Embryonic facial prominence (tissue), 1 donor: ENCODE results near the gene ZCCHC3.
"Not testable (repeated sequence)": the region's sequence is repeated elsewhere in the genome, so short reads cannot be mapped to it uniquely, and the experiment has no call there.

Source experiments
- DNase-seq: peaks from one replicate; pipeline ENCODE4 v3.0.0-alpha.2; 2016; ENCODE audit errors: extremely low spot score

Gene ZCCHC3

DNA sequence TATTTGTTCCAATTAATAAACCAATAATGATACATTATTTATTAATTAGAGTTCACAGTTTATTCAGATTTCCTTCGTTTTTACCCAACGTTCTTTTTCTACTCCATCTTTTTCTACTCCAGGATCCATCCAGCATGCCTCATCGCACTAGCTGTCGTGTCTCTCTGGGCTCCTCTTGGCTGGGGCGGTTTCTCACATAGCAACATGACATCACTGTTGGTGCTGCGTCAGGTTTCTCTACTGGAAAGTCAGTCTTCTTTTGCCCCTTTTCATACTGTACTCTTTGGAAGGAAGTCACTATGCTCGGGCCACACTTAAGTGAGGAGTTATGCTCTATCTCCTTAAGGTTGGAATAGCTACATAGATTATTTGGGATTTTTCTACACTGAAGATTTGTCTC is 14.2 kb downstream of the ZCCHC3 start:
- no peak for DNase-seq

DNA sequence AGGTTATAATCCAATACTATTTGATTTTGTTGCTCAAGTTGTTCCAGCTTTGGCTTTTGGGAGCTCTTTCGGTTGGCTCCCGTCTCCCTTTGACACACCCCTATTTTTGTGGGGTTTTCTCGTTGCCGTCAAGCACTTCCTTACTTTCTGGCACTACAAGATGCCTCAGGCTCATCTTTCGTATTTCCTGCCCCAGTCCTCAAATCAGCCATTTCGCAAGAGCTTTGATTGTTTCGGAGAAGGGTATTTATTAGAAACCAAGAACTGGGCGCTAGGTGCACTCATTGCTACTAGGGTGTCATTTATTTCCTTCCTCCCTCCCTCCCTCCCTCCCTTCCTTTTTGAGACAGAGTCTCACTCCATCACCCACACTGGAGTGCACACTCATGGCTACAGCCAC is 14.7 kb downstream of the ZCCHC3 start:
- no peak for DNase-seq

DNA sequence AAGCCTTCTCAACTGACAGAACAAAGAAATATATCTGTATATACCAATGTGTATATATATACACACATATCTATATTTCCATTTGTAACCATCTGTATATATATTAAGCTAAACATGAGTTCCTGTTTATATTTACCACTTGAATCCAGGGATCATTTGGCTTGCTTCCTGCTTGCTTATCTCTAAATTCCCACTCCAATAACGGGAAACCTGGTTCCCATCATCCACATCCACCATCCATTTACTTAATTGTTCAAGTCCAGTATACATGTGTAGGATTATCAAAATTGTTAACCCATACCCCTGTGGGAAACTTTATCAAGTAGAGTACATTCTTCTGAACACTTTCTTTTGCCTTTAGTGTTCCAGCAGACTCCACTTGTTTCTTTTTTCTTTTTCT is 15.5 kb downstream of the ZCCHC3 start:
- no peak for DNase-seq

DNA sequence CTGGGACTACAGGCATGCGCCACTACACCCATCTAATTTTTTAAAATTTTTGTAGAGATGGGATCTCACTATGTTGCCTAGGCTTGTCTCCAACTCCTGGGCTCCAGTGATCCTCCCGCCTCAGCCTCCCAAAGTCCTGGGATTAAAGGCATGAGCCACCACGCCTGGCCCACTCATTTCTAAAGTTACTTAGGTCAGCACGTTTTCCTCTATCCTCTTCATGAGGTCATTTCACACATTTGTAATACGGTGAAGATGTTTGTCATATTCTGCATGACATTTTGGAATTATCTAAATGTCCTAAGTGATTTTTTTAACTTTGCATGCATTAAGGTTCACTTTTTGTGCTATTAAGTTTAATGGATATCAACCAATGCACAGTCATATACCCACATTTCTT is 16.0 kb downstream of the ZCCHC3 start:
- DNase-seq: no peak

DNA sequence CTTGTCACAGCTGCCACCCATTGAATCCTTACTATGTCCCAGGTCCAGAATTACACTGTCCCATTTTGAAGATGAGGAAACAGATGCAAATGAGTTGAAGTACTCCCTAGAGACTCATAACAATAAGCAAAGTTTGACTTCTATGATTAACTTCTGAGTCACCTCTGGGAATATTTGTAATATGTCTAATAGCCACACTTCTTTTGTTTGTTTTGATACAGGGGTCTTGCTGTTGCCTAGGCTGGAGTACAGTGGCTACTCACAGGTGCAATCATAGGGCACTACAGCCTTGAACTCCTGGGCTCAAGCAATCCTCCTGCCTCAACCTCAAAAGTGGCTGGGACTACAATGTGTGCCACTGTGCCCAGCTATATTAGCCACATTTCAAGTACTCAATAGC is 16.6 kb downstream of the ZCCHC3 start:
- DNase-seq: no peak

DNA sequence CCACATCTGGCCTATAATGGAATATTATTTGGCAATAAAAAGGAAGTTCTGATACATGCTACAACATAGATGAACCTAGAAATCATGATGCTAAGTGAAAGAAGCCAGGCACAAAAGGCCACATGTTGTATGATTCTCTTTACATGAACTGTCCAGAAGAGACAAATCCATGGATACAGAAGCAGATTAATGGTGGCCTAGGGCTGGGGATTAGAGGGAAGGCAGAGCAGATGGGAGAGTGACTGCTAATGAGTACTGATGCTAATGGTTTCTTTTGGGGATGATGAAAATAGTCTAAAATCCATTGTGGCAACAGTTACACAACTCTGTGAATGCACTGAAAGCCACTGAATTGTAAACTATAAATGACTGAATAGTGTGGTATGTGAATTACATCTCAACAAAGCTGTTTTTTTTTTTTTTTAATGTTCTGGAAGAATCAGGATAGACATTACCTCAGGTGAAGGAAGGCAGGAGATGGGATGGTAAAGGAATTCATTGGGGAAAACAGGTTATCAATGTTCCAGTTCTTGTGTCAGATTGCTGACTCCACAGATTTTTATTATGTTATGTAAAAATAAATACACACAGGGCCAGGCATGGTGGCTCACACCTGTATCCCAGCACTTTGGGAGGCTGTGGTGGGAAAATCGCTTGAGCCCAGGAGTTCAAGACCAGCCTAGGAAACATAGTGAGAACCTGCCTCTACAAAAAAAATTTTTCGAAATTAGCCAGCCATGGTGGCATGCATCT is 19.1 kb downstream of the ZCCHC3 start:
- DNase-seq: no peak

DNA sequence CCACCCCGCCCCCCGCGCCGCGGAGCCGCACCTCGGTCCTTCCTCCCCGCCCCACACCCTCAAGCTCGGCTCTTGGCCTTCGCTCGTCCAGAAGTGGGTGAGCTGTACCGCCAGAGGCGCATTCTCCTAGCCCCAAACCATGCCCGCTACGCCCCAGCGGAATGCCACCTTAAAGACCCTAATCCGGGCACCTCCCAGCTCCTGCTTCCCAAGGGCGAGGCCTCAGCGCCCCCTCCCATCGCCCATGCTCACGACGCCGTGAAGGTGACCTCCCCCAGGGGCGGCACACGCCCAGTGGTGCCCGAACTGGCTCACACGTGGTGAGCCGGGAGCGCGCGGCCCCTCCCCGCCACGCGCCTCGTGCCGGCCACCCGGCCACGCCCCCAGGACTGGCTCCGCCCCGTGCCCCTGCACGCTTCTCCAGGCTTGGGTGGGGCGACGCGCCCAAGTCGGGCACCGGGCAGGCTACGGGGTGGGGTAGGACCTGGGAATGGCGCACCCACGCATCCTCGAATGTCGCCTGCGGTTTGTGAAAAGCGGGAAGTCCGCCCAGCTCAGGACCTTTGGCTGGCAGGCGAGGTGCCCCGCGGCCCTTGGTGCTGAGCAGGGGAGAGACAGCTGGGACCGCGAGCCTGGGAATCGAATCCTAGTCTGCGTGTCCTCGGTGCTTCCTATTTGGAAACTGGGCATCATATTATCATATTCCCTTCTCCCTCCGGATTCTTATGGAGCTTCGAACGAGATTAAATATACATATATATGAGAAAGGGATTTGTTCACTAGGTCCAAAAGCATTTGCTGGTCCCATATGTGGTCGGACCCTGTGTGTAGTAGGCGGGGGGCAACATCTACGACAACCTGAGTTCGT is 27.0 kb downstream of the ZCCHC3 start:
- peak; percentile 39 for DNase-seq

DNA sequence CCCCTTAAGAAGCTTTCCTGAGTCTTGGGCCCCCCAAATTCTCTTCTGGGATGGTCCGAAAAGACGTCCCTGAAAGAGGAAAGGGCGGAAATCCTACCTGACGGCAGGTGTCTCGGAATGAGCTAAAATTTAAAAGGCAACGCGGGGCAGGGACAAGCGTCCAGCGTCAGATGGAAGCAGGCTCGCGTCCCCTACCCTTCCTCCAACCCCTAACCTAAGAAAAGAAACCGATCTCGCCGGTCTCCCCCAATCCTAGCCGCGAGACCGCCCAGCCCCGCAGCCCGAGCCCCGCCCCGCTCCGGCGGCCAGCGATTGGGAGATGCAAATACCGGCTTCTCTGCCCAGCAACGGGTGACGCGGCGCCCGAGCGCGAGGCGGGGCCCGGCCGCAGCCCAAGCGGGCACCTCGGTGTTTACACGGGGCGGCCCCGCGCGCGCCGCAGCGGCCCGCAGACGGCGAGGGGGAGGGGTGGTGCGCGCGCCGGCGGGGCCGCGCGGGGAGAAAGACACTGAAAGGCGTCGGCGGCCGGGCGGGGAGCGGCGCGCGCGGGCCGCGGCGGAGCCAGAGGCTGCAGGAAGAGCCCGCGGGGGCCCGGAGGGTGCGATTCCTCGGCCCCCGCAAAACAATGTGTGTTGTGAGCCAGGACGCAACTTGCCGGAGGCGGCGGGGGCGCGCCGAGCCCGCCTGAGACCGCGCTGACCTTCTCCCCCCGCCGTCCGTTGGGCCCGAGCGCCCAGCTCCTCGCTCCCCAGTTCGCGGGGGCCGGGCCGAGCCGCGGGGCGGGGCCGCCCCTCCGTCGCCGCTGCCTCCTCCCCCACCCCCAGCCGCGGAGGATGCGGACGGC is 27.9 kb downstream of the ZCCHC3 start, which contains the start of gene SOX12:
TSS of gene SOX12 (plus strand) at position 508 of the 844 bp plus-strand sequence. CDS start 373 bp downstream, outside the sequence.
- DNase-seq: peak; percentile 88

DNA sequence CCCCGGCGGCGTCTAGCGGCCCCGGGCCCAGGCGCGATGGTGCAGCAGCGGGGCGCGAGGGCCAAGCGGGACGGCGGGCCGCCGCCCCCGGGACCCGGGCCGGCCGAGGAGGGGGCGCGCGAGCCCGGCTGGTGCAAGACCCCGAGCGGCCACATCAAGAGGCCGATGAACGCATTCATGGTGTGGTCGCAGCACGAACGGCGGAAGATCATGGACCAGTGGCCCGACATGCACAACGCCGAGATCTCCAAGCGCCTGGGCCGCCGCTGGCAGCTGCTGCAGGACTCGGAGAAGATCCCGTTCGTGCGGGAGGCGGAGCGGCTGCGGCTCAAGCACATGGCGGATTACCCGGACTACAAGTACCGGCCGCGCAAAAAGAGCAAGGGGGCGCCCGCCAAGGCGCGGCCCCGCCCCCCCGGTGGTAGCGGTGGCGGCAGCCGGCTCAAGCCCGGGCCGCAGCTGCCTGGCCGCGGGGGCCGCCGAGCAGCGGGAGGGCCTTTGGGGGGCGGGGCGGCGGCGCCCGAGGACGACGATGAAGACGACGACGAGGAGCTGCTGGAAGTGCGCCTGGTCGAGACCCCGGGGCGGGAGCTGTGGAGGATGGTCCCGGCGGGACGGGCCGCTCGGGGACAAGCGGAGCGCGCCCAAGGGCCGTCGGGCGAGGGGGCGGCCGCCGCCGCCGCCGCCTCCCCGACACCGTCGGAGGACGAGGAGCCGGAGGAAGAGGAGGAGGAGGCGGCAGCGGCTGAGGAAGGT is 28.7 kb downstream of the ZCCHC3 start:
- DNase-seq: peak; percentile 68

DNA sequence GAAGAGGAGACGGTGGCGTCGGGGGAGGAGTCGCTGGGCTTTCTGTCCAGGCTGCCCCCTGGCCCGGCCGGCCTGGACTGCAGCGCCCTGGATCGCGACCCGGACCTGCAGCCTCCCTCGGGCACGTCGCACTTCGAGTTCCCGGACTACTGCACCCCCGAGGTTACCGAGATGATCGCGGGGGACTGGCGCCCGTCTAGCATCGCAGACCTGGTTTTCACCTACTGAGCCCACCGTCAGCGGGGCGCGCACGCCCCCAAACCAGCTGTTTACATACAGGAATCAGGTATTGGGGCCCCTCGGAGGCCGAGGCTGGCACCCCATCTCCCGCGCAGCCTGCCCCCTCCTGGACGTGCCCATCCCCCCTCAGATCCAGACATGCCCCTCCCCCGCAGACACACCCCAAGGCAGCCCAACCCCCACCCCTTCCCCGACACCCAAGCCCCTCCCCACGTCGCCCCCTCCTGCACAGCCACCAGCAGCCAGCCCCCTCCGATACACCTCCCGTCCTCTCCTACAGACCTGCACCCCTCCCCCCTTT is 29.3 kb downstream of the ZCCHC3 start:
- DNase-seq: peak; percentile 20

DNA sequence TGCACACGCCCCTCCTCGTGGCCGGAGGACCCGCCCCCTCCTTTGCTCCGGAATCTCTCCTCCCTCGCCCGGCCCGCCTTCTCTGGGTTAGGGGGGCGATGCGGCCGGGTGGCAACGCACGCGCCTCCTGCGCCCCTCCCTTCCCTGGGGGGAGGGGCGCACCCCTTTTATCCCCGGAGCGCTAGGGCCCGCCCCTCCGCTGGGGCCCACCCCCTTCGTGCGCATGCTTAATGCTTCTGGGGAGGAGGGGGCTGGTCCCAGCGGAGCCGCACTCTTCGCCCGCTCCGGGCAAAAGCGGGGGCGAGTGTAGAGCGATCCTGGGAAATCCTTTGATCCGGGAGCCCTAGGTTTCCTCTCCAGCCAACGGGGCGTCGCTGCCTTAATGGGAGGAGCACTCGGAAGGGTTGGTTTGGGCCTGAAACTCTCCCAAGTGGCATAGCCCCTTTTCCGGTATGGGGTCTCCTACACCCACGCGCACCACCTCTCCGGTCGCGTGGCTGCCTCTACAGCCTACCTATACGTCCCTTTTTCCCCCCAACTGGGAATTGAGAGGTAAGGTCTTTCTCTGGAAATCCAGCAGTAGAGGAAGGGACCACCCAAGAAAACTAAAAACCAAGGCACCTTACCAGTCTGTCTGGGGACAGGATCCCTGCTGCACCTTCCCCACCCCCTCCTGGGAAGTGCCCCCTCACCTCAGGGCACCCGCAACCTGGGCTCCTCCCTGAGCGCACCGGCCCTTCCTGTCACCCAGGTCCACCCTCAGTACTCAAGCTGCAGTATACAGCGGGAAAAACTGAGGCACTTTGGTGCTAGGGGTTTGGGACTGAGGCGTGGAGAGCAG is 30.0 kb downstream of the ZCCHC3 start:
- peak; percentile 90 for DNase-seq

DNA sequence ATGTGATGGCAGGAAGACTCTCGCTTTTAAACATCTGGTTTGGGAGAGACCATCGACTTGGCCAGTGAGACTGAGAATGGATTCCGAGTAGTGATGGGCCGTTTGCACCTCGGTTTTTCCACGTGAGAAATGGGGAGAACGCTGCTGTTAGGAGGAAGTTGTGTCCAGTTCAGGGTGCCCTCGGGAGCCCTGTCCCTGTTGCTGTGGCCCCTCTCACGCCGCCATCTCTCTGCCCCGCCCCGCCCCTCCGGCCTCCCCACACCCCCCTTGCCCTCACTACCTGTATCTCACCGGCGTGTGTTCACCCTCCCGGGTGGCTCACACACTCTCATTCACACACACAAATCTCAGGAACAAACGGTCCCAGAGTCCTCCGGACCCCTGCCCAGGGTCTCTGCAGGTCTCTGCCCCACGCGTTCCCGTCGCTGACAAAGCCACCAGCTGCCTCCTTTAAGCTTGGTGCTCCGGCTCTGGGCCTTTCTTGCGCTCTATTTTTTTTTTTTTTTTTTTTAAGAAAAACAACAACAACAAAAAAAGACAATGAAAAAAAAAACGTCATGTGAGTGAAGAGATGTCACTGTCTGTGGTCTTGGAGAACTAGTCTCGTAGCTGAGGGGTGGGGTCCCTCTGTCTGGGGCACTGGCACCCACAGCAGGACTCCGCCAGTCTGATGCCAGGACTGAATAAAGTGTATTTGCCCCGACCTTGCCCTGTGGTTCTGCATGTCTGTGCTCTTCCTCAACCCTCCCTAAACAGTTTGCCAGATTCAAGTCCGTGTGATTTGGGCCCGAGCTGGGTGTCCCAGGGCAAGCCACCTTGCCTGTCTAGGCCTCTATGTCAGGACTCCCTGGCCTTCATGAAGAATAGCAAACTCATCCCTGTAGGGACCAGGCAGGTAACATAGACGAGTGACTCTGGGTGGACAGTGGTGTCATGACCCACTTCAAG is 30.9 kb downstream of the ZCCHC3 start:
- no peak for DNase-seq

DNA sequence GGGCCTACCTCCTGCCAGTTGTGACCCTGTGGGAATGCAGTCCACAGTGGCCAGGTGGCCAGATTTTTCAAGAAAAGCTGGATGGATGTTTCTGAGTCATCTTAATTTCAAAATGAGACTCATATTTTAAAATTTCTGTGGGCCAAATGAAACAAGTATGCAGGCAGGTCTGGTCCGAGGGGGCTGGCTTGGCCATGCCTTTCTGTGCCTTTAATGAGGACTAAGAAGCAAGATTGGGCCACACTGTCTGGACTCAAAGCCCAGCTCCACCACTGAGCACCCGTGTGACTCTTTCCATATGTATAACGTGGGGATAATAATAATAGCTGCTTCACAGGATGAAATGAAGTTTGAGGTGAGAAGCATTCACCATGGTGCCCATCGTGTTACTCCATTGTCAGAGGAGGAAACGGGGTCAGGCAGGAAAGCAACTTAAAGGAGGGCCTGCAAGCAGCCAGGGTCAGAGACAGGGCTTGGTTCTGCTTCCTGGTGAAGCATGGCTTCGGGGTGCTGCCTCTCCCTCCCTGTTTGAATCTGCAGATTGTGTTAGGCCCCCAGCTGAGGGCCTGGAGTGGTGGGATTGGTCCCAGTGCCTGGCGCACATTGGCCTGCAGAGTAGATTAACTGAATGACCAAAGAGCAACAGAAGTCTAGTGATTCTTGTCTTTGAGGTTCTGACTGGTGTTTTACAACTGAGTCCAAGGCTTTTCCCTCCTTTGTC is 31.8 kb downstream of the ZCCHC3 start:
- no peak for DNase-seq

DNA sequence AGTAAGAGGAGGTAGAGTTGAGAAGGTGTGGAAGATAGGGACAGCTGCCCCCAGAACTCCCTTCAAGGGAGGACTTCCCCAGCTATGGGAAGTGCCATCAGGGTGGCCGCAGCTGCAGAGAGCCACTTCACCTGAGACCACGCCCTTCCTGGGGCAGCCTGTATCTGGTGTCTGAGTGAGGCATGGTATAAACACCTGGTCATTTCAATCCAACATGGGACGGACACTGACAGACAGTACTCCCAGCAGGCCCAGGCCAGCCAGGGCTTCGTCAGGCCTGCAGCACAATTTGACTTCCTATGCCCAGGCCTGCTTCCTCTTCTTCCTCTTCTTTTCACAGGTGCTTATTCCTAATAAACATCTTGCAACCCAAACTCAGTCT is 32.5 kb downstream of the ZCCHC3 start:
- DNase-seq: no peak

DNA sequence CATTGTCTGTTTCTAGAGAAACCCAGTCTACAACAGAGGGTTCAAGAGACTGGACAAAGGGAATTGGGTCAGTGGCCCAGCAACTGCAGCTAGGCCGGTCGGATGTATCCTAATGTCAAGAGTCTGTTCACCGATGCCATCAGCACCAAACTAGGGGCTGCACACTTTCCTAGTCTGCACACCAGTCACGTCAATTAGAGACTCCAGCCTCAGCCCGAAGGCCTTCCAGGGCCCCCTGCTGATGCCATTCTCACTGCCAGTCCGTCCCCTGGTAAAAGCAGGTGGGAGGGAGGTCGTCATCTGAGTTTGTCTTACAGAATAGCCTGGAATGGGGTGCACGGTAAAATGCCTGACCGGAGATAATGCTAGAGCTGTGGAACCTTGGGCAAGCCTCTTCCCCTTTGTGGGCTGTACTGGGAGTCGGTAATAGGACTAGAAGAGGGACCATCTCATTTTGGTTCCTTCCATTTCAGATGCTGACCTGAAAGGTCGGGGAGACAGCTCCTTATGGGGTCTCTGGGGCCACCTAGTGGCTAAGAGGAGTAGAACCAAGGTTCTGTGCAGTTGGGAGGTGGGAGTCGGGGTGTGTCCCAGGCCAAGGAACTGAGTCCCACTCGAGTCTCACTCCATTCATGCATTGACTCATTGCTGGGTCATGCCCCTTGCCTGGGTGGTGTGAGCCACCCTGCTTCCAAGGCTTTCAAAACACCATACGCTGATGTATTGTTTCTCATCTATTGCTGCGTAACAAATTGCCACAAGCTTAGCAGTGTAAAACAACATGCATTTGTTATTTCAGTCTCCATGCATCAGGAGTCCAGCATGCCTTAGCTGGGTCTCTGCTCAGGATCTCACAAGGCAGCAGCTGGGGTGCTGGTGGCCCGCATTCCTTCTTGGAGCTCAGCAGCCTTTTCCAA is 33.1 kb downstream of the ZCCHC3 start:
- no peak for DNase-seq

DNA sequence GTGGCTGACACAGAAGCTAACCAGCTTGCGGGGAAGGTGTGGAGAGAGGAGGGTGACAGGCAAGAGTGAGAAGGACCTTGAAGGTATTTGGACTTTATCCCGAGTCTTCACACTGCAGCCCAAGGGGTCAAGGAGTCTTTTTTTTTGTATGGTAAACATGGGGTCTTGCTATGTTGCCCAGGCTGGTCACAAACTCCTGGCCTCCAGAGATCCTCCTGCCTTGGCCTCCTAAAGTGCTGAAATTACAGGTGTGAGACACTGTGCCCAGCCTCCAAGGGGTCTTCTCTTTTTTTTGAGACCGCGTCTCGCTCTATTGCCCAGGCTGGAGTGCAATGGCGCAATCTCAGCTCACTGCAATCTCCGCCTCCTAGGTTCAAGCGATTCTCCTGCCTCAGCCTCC is 37.2 kb downstream of the ZCCHC3 start:
- no peak for DNase-seq

DNA sequence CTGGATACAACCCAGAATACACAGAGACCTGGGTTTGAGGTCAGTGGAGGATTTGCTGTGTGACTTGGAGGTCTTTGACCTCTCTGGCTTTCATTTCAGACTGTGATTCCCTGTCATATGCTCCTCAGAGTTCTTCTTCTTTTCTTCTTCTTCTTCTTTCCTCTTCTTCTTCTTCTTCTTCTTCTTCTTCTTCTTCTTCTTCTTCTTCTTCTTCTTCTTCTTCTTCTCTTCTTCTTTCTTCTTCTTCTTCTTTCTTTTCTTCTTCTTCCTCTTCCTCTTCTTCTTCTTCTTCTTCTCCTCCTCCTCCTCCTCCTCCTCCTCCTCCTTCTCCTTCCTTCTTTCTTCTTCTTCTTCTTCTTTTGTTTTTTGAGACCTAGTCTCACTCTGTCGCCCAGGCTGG is 38.7 kb downstream of the ZCCHC3 start:
- DNase-seq: not testable (repeated sequence)
